ENCODE results near the gene APBA3.

DNA sequence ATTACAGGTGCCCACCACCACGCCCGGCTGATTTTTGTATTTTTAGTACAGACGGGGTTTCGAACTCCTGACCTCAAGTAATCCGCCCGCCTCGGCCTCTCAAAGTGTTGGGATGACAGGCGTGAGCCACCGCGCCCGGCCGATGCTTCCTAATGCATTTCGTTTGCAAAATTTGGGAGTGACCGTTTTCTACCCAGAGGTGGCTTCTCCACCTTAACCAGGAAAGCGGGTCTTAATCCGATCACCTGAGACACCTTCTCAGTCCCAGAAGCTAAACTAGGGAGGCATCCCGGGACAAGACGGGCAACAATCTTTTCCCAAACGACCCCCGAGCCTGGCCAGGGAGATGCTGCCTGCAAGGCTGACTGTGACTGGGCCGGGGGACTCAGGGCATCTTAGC lies 39.5 kb upstream of the APBA3 start:
- TF ChIP-seq, protein P1, sequence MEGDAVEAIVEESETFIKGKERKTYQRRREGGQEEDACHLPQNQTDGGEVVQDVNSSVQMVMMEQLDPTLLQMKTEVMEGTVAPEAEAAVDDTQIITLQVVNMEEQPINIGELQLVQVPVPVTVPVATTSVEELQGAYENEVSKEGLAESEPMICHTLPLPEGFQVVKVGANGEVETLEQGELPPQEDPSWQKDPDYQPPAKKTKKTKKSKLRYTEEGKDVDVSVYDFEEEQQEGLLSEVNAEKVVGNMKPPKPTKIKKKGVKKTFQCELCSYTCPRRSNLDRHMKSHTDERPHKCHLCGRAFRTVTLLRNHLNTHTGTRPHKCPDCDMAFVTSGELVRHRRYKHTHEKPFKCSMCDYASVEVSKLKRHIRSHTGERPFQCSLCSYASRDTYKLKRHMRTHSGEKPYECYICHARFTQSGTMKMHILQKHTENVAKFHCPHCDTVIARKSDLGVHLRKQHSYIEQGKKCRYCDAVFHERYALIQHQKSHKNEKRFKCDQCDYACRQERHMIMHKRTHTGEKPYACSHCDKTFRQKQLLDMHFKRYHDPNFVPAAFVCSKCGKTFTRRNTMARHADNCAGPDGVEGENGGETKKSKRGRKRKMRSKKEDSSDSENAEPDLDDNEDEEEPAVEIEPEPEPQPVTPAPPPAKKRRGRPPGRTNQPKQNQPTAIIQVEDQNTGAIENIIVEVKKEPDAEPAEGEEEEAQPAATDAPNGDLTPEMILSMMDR (IDR thresholded peaks at IDR 0.05; ENCODE audit: insufficient read depth, low read length) = no peak
- TF ChIP-seq POLR2AphosphoS5 (IDR thresholded peaks at IDR 0.05; ENCODE audit: low read depth) = no peak

Measured in HL-60 (cell line).